K562 (cell line): ENCODE results near the gene CD160. TPM values are rescaled to one million over a fixed set of nuclear protein-coding genes. Genes with fewer than 3 reads are reported as not detected.
A peak's percentile ranks its signal among the peaks of the same experiment; 100 is the strongest.

Source experiments
- ATAC-seq: fragments of 200-7000 bp; cut with Tn5 transposase; 3 replicates; pipeline ENCODE4 v1.9.1; 2020; ENCODE audit warnings: moderate library complexity
- BruUV-seq: library from RNA; stranded (reverse); fragments of 400-500 nt; replicated peaks from 2 replicates; lab custom pipeline; 2021; lab: Mats Ljungman, UMichigan
- CTCF ChIA-PET: fragments of 300-600 bp; formaldehyde crosslinking; extraction: SDS; loops from one replicate; lab custom pipeline; 2021; ENCODE audit warnings: low intra/inter-chr PET ratio; lab: Yijun Ruan, JAX
- POLR2A ChIA-PET: fragments of 300-600, 350-650 bp; sonication (Branson Sonifier 250); formaldehyde crosslinking; extraction: SDS; loops from one replicate; lab custom pipeline; 2021; ENCODE audit warnings: antibody characterized with exemption, inconsistent platforms; lab: Yijun Ruan, JAX
- DNase-seq, 4 experiments: peaks; one replicate each; pipeline versions ENCODE4 v3.0.0 to v3.0.0-alpha.2; 2011 to 2018; ENCODE audit warnings: low spot score in 3 of 4, mixed read lengths in 3 of 4; ENCODE audit errors: extremely low read depth in 1 of 4
- FAIRE-seq: peaks from 2 replicates; lab custom pipeline; 2011; peaks lifted over from hg19 to GRCh38; lab: Jason Lieb, UNC
- H2AFZ ChIP-seq: 2 replicates; pipeline ENCODE4 v1.6.0; 2011; ENCODE audit warnings: low read depth, low read length, control low read depth, inconsistent platforms
- H3K27ac ChIP-seq: fragments of 200-600 bp; 3 replicates; pipeline ENCODE4 v1.8.0; 2011; ENCODE audit warnings: low read depth, mild to moderate bottlenecking, control low read depth, inconsistent platforms, low read length, moderate library complexity, mixed read lengths; ENCODE audit errors: extremely low read depth
- H3K27me3 ChIP-seq, 2 experiments: fragments of 300-600 bp in 1 of 2; 2 replicates in 1 of 2; 3 replicates in 1 of 2; pipeline versions ENCODE4 v1.6.0 to v1.8.0; 2011; ENCODE audit warnings: inconsistent platforms in 2 of 2, low read length in 2 of 2, mild to moderate bottlenecking in 1 of 2, mixed read lengths in 1 of 2, moderate library complexity in 1 of 2; ENCODE audit not compliant: control insufficient read depth in 2 of 2, insufficient read depth in 2 of 2
- H3K36me3 ChIP-seq: fragments of 300-600 bp; 3 replicates; pipeline ENCODE4 v1.8.0; 2011; ENCODE audit warnings: mild to moderate bottlenecking, low read length, inconsistent platforms; ENCODE audit not compliant: control insufficient read depth, insufficient read depth
- H3K4me1 ChIP-seq, 2 experiments: fragments of 200-600 bp in 1 of 2; replicated peaks in 1 of 2; 2 replicates in 1 of 2; 3 replicates in 1 of 2; pipeline versions ENCODE4 v1.5.1 to v1.8.0; 2011; ENCODE audit warnings: inconsistent platforms in 2 of 2, low read length in 2 of 2, mild to moderate bottlenecking in 1 of 2, mixed read lengths in 1 of 2, moderate library complexity in 1 of 2; ENCODE audit not compliant: control insufficient read depth in 2 of 2, insufficient read depth in 2 of 2
- H3K4me2 ChIP-seq: 2 replicates; pipeline ENCODE4 v1.6.1; 2011; ENCODE audit warnings: low read length, control low read depth, inconsistent platforms, mixed read lengths; ENCODE audit not compliant: insufficient read depth
- H3K4me3 ChIP-seq: fragments of 200-600 bp; sonication (generic), shearing (Covaris generic); 2 replicates; pipeline ENCODE4 v1.5.1; 2016; ENCODE audit warnings: control low read depth, inconsistent platforms
- H3K79me2 ChIP-seq: fragments of 200-600 bp; 3 replicates; pipeline ENCODE4 v1.8.0; 2011; ENCODE audit warnings: low read length, inconsistent platforms; ENCODE audit not compliant: control insufficient read depth, insufficient read depth
- H3K9ac ChIP-seq, 2 experiments: 2 replicates each; pipeline versions ENCODE4 v1.6.0 to v1.6.1; 2011; ENCODE audit warnings: low read depth in 2 of 2, low read length in 2 of 2, control low read depth in 1 of 2, inconsistent platforms in 1 of 2, mild to moderate bottlenecking in 1 of 2, mixed read lengths in 1 of 2; ENCODE audit not compliant: insufficient read depth in 1 of 2
- H3K9me1 ChIP-seq: one replicate; pipeline ENCODE4 v1.6.0; 2011; ENCODE audit warnings: inconsistent platforms, mild to moderate bottlenecking, low read length, moderate library complexity; ENCODE audit not compliant: control insufficient read depth, insufficient read depth
- H3K9me3 ChIP-seq: replicated peaks from 2 replicates; pipeline ENCODE4 v1.5.1; 2011; ENCODE audit warnings: low read depth, low read length, inconsistent platforms; ENCODE audit not compliant: control insufficient read depth, insufficient read depth
- H4K20me1 ChIP-seq: replicated peaks from 2 replicates; pipeline ENCODE4 v1.6.1; 2011; ENCODE audit warnings: low read length, inconsistent platforms, mixed read lengths; ENCODE audit not compliant: control insufficient read depth, insufficient read depth
- CTCFL ChIP-seq: IDR thresholded peaks from 2 replicates; pipeline ENCODE4 v1.6.1; 2011; ENCODE audit warnings: borderline replicate concordance, low read depth, mild to moderate bottlenecking, moderate library complexity, low read length; ENCODE audit not compliant: insufficient read depth, poor library complexity, severe bottlenecking
- L3MBTL2 ChIP-seq: fragments of 450-650 bp; IDR thresholded peaks from 2 replicates; pipeline ENCODE4 v1.6.1; 2016; ENCODE audit warnings: mild to moderate bottlenecking, moderate library complexity
- MAX ChIP-seq: sonication (generic); formaldehyde crosslinking; IDR thresholded peaks from 2 replicates; pipeline ENCODE4 v1.9.0; 2022; ENCODE audit warnings: mild to moderate bottlenecking, missing genetic modification reagents
- NR0B1 ChIP-seq: fragments of 450-650 bp; IDR thresholded peaks from one replicate; pipeline ENCODE4 v1.6.1; 2018; ENCODE audit warnings: mild to moderate bottlenecking, moderate library complexity; ENCODE audit not compliant: partially characterized antibody
- PCBP2 ChIP-seq: fragments of 200-400 bp; formaldehyde crosslinking; IDR thresholded peaks from 2 replicates; pipeline ENCODE4 v1.6.1; 2018; ENCODE audit warnings: low read length, low read depth, mild to moderate bottlenecking, moderate library complexity; ENCODE audit not compliant: poor library complexity, severe bottlenecking
- SPI1 ChIP-seq: IDR thresholded peaks from 2 replicates; pipeline ENCODE4 v1.6.1; 2011; ENCODE audit warnings: low read depth, low read length, control low read depth, borderline replicate concordance
- TBL1XR1 ChIP-seq, 2 experiments: IDR thresholded peaks; 2 replicates each; pipeline ENCODE4 v1.6.1; 2012; ENCODE audit warnings: improper control_type of control experiment in 2 of 2, low read length in 2 of 2, mild to moderate bottlenecking in 1 of 2
- ZNF124 ChIP-seq: sonication (generic); formaldehyde crosslinking; IDR thresholded peaks from 2 replicates; pipeline ENCODE4 v1.8.1; 2022; ENCODE audit warnings: missing genetic modification reagents
- WGBS: fragments of 100-300 bp; shearing (Covaris generic); methylation state at CpG from one replicate; pipeline ENCODE4 v1.1.6; 2016; ENCODE audit warnings: low coverage, mixed read lengths; ENCODE audit not compliant: insufficient coverage; ENCODE audit errors: missing lambda C conversion rate; 5-methylcytosine and 5-hydroxymethylcytosine counted together
- in situ Hi-C: fragments of 300-500 bp; cut with MboI; formaldehyde crosslinking; loops from 4 replicates; pipeline ENCODE4 v1.15.0; 2018; ENCODE audit warnings: inconsistent platforms, mixed read lengths
- intact Hi-C: fragments of 100-400 bp; cut with micrococcal nuclease; formaldehyde crosslinking; loops from 2 replicates; pipeline ENCODE4 v1.14.2; 2022
- polyA plus RNA-seq, 8 experiments: library from polyadenylated mRNA; depleted of rRNA in 4 of 8; stranded (reverse) in 5 of 8; unstranded in 3 of 8; fragments of >200 nt; fragmentation: Nextera tagmentation in 2 of 8; fragmentation: Illumina TruSeq in 1 of 8; extraction: Ambion mirVana in 2 of 8; extraction: Trizol in 1 of 8; gene quantifications; 2 replicates each; pipeline versions ENCODE4 v1.2.1 to v1.2.3, GENCODE V29; 2011 to 2014; ENCODE audit warnings: inconsistent platforms in 1 of 8, missing spikeins in 1 of 8
- total RNA-seq, 7 experiments: library from RNA; depleted of rRNA in 6 of 7; stranded (reverse); fragments of >200 nt in 6 of 7; fragmentation: Illumina TruSeq in 2 of 7; extraction: Trizol in 2 of 7; gene quantifications; 2 replicates each; pipeline versions ENCODE4 v1.2.1 to v1.2.3, GENCODE V29; 2011 to 2021; ENCODE audit warnings: low replicate concordance in 1 of 7

The CD160 gene
- total and polyA plus RNA-seq, 9 of the 15 experiments (the other 6 are each of a cell fraction or from before 2014, with no cell fraction given) = 0.01 TPM; not detected in 8

GRCh38 chr1:145773423-145773822 is 54.1 kb downstream of the CD160 start:
- Histone ChIP-seq H2AFZ (no peak overlapping the region), H3K4me2 (no peak overlapping the region), H3K4me1 (peaks cover 0 to 6% of the 10 kb centered on the region in 2 experiments; a peak in 2 of 5 replicates), H3K9ac (no peak overlapping the region), H3K9me3 (no peaks in the 10 kb centered on the region), H3K9me1 (no peaks in the 10 kb centered on the region), H3K4me3 (no peak overlapping the region), H3K27me3 (no peaks in the 10 kb centered on the region), H3K79me2 (no peaks in the 10 kb centered on the region), H3K36me3 (peaks cover 22% of the 10 kb centered on the region; the same call in 1 of the 3 replicates), H4K20me1 (no peaks in the 10 kb centered on the region), H3K27ac (peak overlapping the region; percentile 43; the same call in 1 of the 3 replicates)
- DNase-seq (no peak), ATAC-seq (no peak; the same call in 1 of the 3 replicates), FAIRE-seq (no peak)
- no peak for TF ChIP-seq MAX
- no peak for TF ChIP-seq TBL1XR1 (IDR thresholded peaks at IDR 0.05; ENCODE audit: low read length in 2 of 2)
- TF ChIP-seq PCBP2 = no peak
- peak; percentile 51; the same call in 1 of the 2 replicates for TF ChIP-seq SPI1
- no peak for TF ChIP-seq ZNF124 (CRISPR knock-in tag)
- no peak for TF ChIP-seq NR0B1
- no peak for TF ChIP-seq CTCFL
- TF ChIP-seq L3MBTL2 = no peak
- BruUV-seq = no TSS peak
- ChIA-PET CTCF (no interaction called here), POLR2A (interaction anchor here (0.6 to 1.3 kb wide), 3 partner anchors 11 to 52 kb away, joined by 3 to 4 read pairs (median 3); no protein-coding TSS in a partner anchor)
- in situ Hi-C loops (no loop called here), intact Hi-C loops (no loop called here)
- WGBS = 100% methylated on average over 1 of the region's 1 CpG
